ENCODE results near the gene MAP3K5. TPM values are rescaled to one million over a fixed set of nuclear protein-coding genes. Genes with fewer than 3 reads are reported as not detected.
A peak's percentile ranks its signal among the peaks of the same experiment; 100 is the strongest.

MAP3K5 gene
- total RNA-seq, 1 donor from 2014 or later: 1.7 TPM

GRCh38 chr6:136711644-136712043 lies 80.6 kb downstream of the MAP3K5 start:
- Histone ChIP-seq H3K27me3 (ENCODE audit: insufficient read depth, low read length) (no peaks in the 10 kb centered on the region), H3K9me3 (ENCODE audit: insufficient read depth, low read depth, low read length) (no peaks in the 10 kb centered on the region), H3K27ac (ENCODE audit: low read depth, low read length) (no peak overlapping the region), H3K4me3 (ENCODE audit: insufficient read depth, low read depth, low read length) (no peak overlapping the region), H2AFZ (ENCODE audit: low read depth, low read length) (no peak overlapping the region), H3K4me2 (ENCODE audit: low read length) (no peak overlapping the region), H3K4me1 (ENCODE audit: insufficient read depth, low read length) (no peaks in the 10 kb centered on the region), H4K20me1 (ENCODE audit: insufficient read depth, low read length) (no peaks in the 10 kb centered on the region), H3K9ac (ENCODE audit: low read length) (no peak overlapping the region), H3K79me2 (ENCODE audit: insufficient read depth, low read length) (no peaks in the 10 kb centered on the region), H3K36me3 (ENCODE audit: insufficient read depth, low read length) (no peaks in the 10 kb centered on the region)
- FAIRE-seq (no peak), DNase-seq (ENCODE audit: low read depth) (no peak)
- Mint-ChIP-seq H3K27me3 (ENCODE audit: low read depth, unreplicated experiment) (no peaks in the 10 kb centered on the region), H3K4me3 (ENCODE audit: unreplicated experiment) (no peak overlapping the region), H3K27ac (ENCODE audit: unreplicated experiment) (no peak overlapping the region), H3K9me3 (ENCODE audit: unreplicated experiment) (no peaks in the 10 kb centered on the region), H3K4me1 (ENCODE audit: low read depth, unreplicated experiment) (peaks cover 2% of the 10 kb centered on the region), H3K36me3 (ENCODE audit: low read depth, unreplicated experiment) (no peaks in the 10 kb centered on the region)
- TF ChIP-seq CTCF (IDR thresholded peaks at IDR 0.05; ENCODE audit: insufficient read depth, low read depth, low read length): no peak
- no peak for TF ChIP-seq EZH2 (IDR thresholded peaks at IDR 0.05; ENCODE audit: insufficient read depth, low read length)

- H3K9me3 ChIP-seq (ENCODE audit: insufficient read depth, low read depth, low read length): no peaks in the 10 kb centered on the region
- FAIRE-seq (no peak), DNase-seq (ENCODE audit: low read depth) (no peak)
- H3K9ac ChIP-seq (ENCODE audit: low read length): no peak overlapping the region
- Mint-ChIP-seq H3K27ac (ENCODE audit: unreplicated experiment) (peak overlapping the region; percentile 30), H3K4me3 (ENCODE audit: unreplicated experiment) (no peak overlapping the region), H3K27me3 (ENCODE audit: low read depth, unreplicated experiment) (no peaks in the 10 kb centered on the region), H3K4me1 (ENCODE audit: low read depth, unreplicated experiment) (no peaks in the 10 kb centered on the region), H3K9me3 (ENCODE audit: unreplicated experiment) (no peaks in the 10 kb centered on the region), H3K36me3 (ENCODE audit: low read depth, unreplicated experiment) (no peaks in the 10 kb centered on the region)
- H3K4me1 ChIP-seq (ENCODE audit: insufficient read depth, low read length): no peaks in the 10 kb centered on the region
- H3K27me3 ChIP-seq (ENCODE audit: insufficient read depth, low read length): no peaks in the 10 kb centered on the region
- TF ChIP-seq EZH2 (IDR thresholded peaks at IDR 0.05; ENCODE audit: insufficient read depth, low read length): no peak
- no peak for TF ChIP-seq CTCF (IDR thresholded peaks at IDR 0.05; ENCODE audit: insufficient read depth, low read depth, low read length)
- H2AFZ ChIP-seq (ENCODE audit: low read depth, low read length): no peak overlapping the region
- H3K4me2 ChIP-seq (ENCODE audit: low read length): no peak overlapping the region
- H4K20me1 ChIP-seq (ENCODE audit: insufficient read depth, low read length): no peaks in the 10 kb centered on the region
- H3K27ac ChIP-seq (ENCODE audit: low read depth, low read length): no peak overlapping the region
- H3K4me3 ChIP-seq (ENCODE audit: insufficient read depth, low read depth, low read length): no peak overlapping the region
- no peaks in the 10 kb centered on the region for H3K36me3 ChIP-seq (ENCODE audit: insufficient read depth, low read length)
- no peaks in the 10 kb centered on the region for H3K79me2 ChIP-seq (ENCODE audit: insufficient read depth, low read length)
Measured at GRCh38 chr6:136710877-136711552, 81.3 kb downstream of the MAP3K5 start.

GRCh38 chr6:136709429-136709828 lies 82.8 kb downstream of the MAP3K5 start:
- Mint-ChIP-seq H3K9me3 (ENCODE audit: unreplicated experiment) (no peaks in the 10 kb centered on the region), H3K36me3 (ENCODE audit: low read depth, unreplicated experiment) (no peaks in the 10 kb centered on the region), H3K4me3 (ENCODE audit: unreplicated experiment) (no peak overlapping the region), H3K27ac (ENCODE audit: unreplicated experiment) (no peak overlapping the region), H3K4me1 (ENCODE audit: low read depth, unreplicated experiment) (no peaks in the 10 kb centered on the region), H3K27me3 (ENCODE audit: low read depth, unreplicated experiment) (no peaks in the 10 kb centered on the region)
- Histone ChIP-seq H3K4me2 (ENCODE audit: low read length) (no peak overlapping the region), H3K9ac (ENCODE audit: low read length) (no peak overlapping the region), H3K79me2 (ENCODE audit: insufficient read depth, low read length) (no peaks in the 10 kb centered on the region), H3K27ac (ENCODE audit: low read depth, low read length) (no peak overlapping the region), H3K27me3 (ENCODE audit: insufficient read depth, low read length) (no peaks in the 10 kb centered on the region), H3K9me3 (ENCODE audit: insufficient read depth, low read depth, low read length) (no peaks in the 10 kb centered on the region), H4K20me1 (ENCODE audit: insufficient read depth, low read length) (no peaks in the 10 kb centered on the region), H3K4me1 (ENCODE audit: insufficient read depth, low read length) (no peaks in the 10 kb centered on the region), H3K36me3 (ENCODE audit: insufficient read depth, low read length) (no peaks in the 10 kb centered on the region), H3K4me3 (ENCODE audit: insufficient read depth, low read depth, low read length) (no peak overlapping the region), H2AFZ (ENCODE audit: low read depth, low read length) (no peak overlapping the region)
- no peak for TF ChIP-seq EZH2 (IDR thresholded peaks at IDR 0.05; ENCODE audit: insufficient read depth, low read length)
- no peak for TF ChIP-seq CTCF (IDR thresholded peaks at IDR 0.05; ENCODE audit: insufficient read depth, low read depth, low read length)
- no peak for DNase-seq (ENCODE audit: low read depth)
- no peak for FAIRE-seq
